GM21526 (cell line): ENCODE measurements around the gene OSBP2.

Experiments used
- ATAC-seq: cut with Tn5 transposase; IDR thresholded peaks from one replicate; pipeline ENCODE4 v1.9.1; 2021; ENCODE audit warnings: moderate library complexity; ENCODE audit not compliant: unreplicated experiment, low FRiP score

OSBP2 gene

GRCh38 chr22:30694640-30695350 is at the start of gene OSBP2:
TSS of gene OSBP2 (plus strand) at chr22:30694874. CDS start at chr22:30694910, 36 bp downstream.
- ATAC-seq = no peak

- no peak for ATAC-seq
These were observed 48.0 kb upstream of the OSBP2 start for GRCh38 chr22:30646518-30647160.

GRCh38 chr22:30647536-30647935 is 47.1 kb upstream of the OSBP2 start:
- ATAC-seq = no peak

- ATAC-seq = no peak
These were observed 45.8 kb upstream of the OSBP2 start for GRCh38 chr22:30648825-30649224.

- ATAC-seq = no peak
These were observed 45.2 kb upstream of the OSBP2 start for GRCh38 chr22:30649430-30650007.

- ATAC-seq = no peak
These were observed 44.1 kb upstream of the OSBP2 start for GRCh38 chr22:30650508-30651116.

- no peak for ATAC-seq
These were observed 41.8 kb upstream of the OSBP2 start for GRCh38 chr22:30652852-30653251.

GRCh38 chr22:30654361-30654760 is 40.3 kb upstream of the OSBP2 start:
- no peak for ATAC-seq

- ATAC-seq = no peak
These were observed 39.1 kb upstream of the OSBP2 start for GRCh38 chr22:30655532-30655931.

GRCh38 chr22:30662040-30662439 is 32.6 kb upstream of the OSBP2 start:
- no peak for ATAC-seq

- ATAC-seq = no peak
These were observed 29.9 kb upstream of the OSBP2 start for GRCh38 chr22:30664798-30665197.

GRCh38 chr22:30665266-30665665 is 29.4 kb upstream of the OSBP2 start:
- no peak for ATAC-seq

- no peak for ATAC-seq
These were observed 28.9 kb upstream of the OSBP2 start for GRCh38 chr22:30665786-30666185.

- ATAC-seq = no peak
These were observed 27.6 kb upstream of the OSBP2 start for GRCh38 chr22:30667107-30667493.

GRCh38 chr22:30667494-30668385 is 26.9 kb upstream of the OSBP2 start, which contains the start of gene DUSP18:
TSS of gene DUSP18 (minus strand) at chr22:30667875. CDS start at chr22:30664003, 3,872 bp downstream.
- ATAC-seq = peak; percentile 82

- ATAC-seq = no peak
These were observed 26.3 kb upstream of the OSBP2 start for GRCh38 chr22:30668386-30668710.

GRCh38 chr22:30671071-30671470 is 23.6 kb upstream of the OSBP2 start:
- ATAC-seq = no peak

- ATAC-seq = no peak
These were observed 21.5 kb upstream of the OSBP2 start for GRCh38 chr22:30673136-30673535.

- no peak for ATAC-seq
These were observed 20.2 kb upstream of the OSBP2 start for GRCh38 chr22:30674482-30674881.

- no peak for ATAC-seq
These were observed 19.2 kb upstream of the OSBP2 start for GRCh38 chr22:30675436-30675835.
